T-helper 1 cell treated with Interleukin-12 subunit alpha and Interleukin-12 subunit beta and Interleukin-4 antibody, amounts not matched to agents 30 ng/mL and 1 ng/mL, for 36 hours (primary cell): ENCODE data around the gene CCDC30. TPM values are rescaled to one million over a fixed set of nuclear protein-coding genes. Genes with fewer than 3 reads are reported as not detected.

Experiments
- intact Hi-C: fragments of 100-400 bp; cut with micrococcal nuclease; formaldehyde crosslinking; loops from one replicate; pipeline ENCODE4 v1.15.1; 2024
- total RNA-seq: library from RNA; stranded (reverse); gene quantifications from 2 replicates; pipeline ENCODE4 v1.2.3, GENCODE V29; 2022

CCDC30 gene
- total RNA-seq, 1 donor from 2014 or later: 1.8 TPM

GRCh38 chr1:42646056-42646455, 183.0 kb downstream of the CCDC30 start:
- intact Hi-C loops: no loop called here

- intact Hi-C loops: loop anchor here (5.0 kb wide), 1 partner anchor 265 kb away; no protein-coding TSS in a partner anchor
Observed at GRCh38 chr1:42657201-42657600, 194.1 kb downstream of the CCDC30 start.

GRCh38 chr1:42657981-42658876, 195.1 kb downstream of the CCDC30 start, which contains the start of gene PPIH:
PPIH (plus strand) TSS chr1:42658423; CDS start chr1:42658447, 24 bp downstream.
- intact Hi-C loops: loop anchor here (1.0 to 5.0 kb wide), 7 partner anchors 24 to 514 kb away; partner anchors contain the start of genes C1orf50, CFAP57, EBNA1BP2 and ERMAP

GRCh38 chr1:42658877-42659337, 195.8 kb downstream of the CCDC30 start:
- intact Hi-C loops: loop anchor here (1.0 to 5.0 kb wide), 7 partner anchors 23 to 513 kb away; partner anchors contain the start of genes C1orf50, CFAP57, EBNA1BP2 and ERMAP

GRCh38 chr1:42660907-42661500, 197.9 kb downstream of the CCDC30 start:
- intact Hi-C loops: loop anchor here (1.0 to 5.0 kb wide), 4 partner anchors 83 to 271 kb away; partner anchors contain the start of genes CCDC30 and ZNF691

- intact Hi-C loops: no loop called here
Observed at GRCh38 chr1:42669936-42670335, 206.8 kb downstream of the CCDC30 start.

- intact Hi-C loops: no loop called here
Observed at GRCh38 chr1:42670425-42670824, 207.3 kb downstream of the CCDC30 start.

GRCh38 chr1:42674214-42674613, 211.1 kb downstream of the CCDC30 start:
- intact Hi-C loops: no loop called here

GRCh38 chr1:42674682-42675081, 211.6 kb downstream of the CCDC30 start:
- intact Hi-C loops: no loop called here

- intact Hi-C loops: no loop called here
Observed at GRCh38 chr1:42675467-42675866, 212.4 kb downstream of the CCDC30 start.

GRCh38 chr1:42676534-42677087, 213.5 kb downstream of the CCDC30 start:
- intact Hi-C loops: no loop called here

GRCh38 chr1:42679364-42679983, 216.4 kb downstream of the CCDC30 start:
- intact Hi-C loops: no loop called here

- intact Hi-C loops: loop anchor here (5.0 to 10.0 kb wide), 3 partner anchors 242 to 677 kb away; partner anchors contain the start of gene CDC20
Observed at GRCh38 chr1:42680055-42680454, 217.0 kb downstream of the CCDC30 start.

- intact Hi-C loops: loop anchor here (5.0 to 10.0 kb wide), 3 partner anchors 241 to 676 kb away; partner anchors contain the start of gene CDC20
Observed at GRCh38 chr1:42680921-42681683, 218.0 kb downstream of the CCDC30 start.

GRCh38 chr1:42681741-42682483, 218.8 kb downstream of the CCDC30 start, which contains the start of gene YBX1:
YBX1 (plus strand) TSS chr1:42682418; CDS start chr1:42682566, 148 bp downstream.
- intact Hi-C loops: loop anchor here (1.0 to 10.0 kb wide), 14 partner anchors 24 to 675 kb away; partner anchors contain the start of genes C1orf50, CCDC30, CDC20 and CFAP57

GRCh38 chr1:42682484-42682738, 219.3 kb downstream of the CCDC30 start:
- intact Hi-C loops: loop anchor here (1.0 to 10.0 kb wide), 14 partner anchors 24 to 675 kb away; partner anchors contain the start of genes C1orf50, CCDC30, CDC20 and CFAP57

- intact Hi-C loops: loop anchor here (1.0 to 10.0 kb wide), 15 partner anchors 8 to 674 kb away; partner anchors contain the start of genes C1orf50, CCDC30, CDC20 and CFAP57
Observed at GRCh38 chr1:42682739-42683531, 219.8 kb downstream of the CCDC30 start.

GRCh38 chr1:42684139-42684538, 221.1 kb downstream of the CCDC30 start:
- intact Hi-C loops: loop anchor here (5.0 to 10.0 kb wide), 3 partner anchors 238 to 673 kb away; partner anchors contain the start of gene CDC20
